CD4-positive, alpha-beta T cell (primary cell): ENCODE data around the gene CCDC33. TPM values are rescaled to one million over a fixed set of nuclear protein-coding genes. Genes with fewer than 3 reads are reported as not detected.

Experiments used
- ATAC-seq: fragments of 200-7000 bp; cut with Tn5 transposase; one replicate; pipeline ENCODE4 v1.10.0; 2022; ENCODE audit warnings: mild to moderate bottlenecking; ENCODE audit not compliant: poor library complexity
- CTCF ChIA-PET: fragments of 350-600 bp; sonication (Branson Sonifier 250); formaldehyde crosslinking; loops from one replicate; lab custom pipeline; 2021; ENCODE audit warnings: antibody characterized with exemption, inconsistent platforms; lab: Charles Lee
- POLR2A ChIA-PET: fragments of 350-600 bp; sonication (Branson Sonifier 250); formaldehyde crosslinking; loops from one replicate; lab custom pipeline; 2021; ENCODE audit warnings: antibody characterized with exemption, inconsistent platforms; lab: Charles Lee
- DNase-seq, 14 experiments: peaks; one replicate each; pipeline ENCODE4 v3.0.0-alpha.2; 2013 to 2020; ENCODE audit warnings: mixed read lengths in 2 of 14
- H3K27ac ChIP-seq, 2 donors: one replicate each; pipeline versions ENCODE4 v1.5.1 to v1.7.0; 2013; ENCODE audit warnings: low read length in 2 of 2, low read depth in 1 of 2, mild to moderate bottlenecking in 1 of 2
- H3K27me3 ChIP-seq, 2 experiments: 1 replicate in 1 of 2; 2 replicates in 1 of 2; pipeline versions ENCODE4 v1.6.1 to v1.7.0; 2013; ENCODE audit warnings: low read length in 2 of 2, control low read depth in 1 of 2, mild to moderate bottlenecking in 1 of 2, moderate library complexity in 1 of 2; ENCODE audit not compliant: insufficient read depth in 2 of 2, control insufficient read depth in 1 of 2
- H3K36me3 ChIP-seq: one replicate; pipeline ENCODE4 v1.6.1; 2013; ENCODE audit warnings: low read length, control low read depth; ENCODE audit not compliant: insufficient read depth
- H3K4me1 ChIP-seq: one replicate; pipeline ENCODE4 v1.6.1; 2013; ENCODE audit warnings: low read length, control low read depth; ENCODE audit not compliant: insufficient read depth
- H3K4me3 ChIP-seq: one replicate; pipeline ENCODE4 v1.5.1; 2013; ENCODE audit warnings: mild to moderate bottlenecking, low read length, moderate library complexity
- H3K9me3 ChIP-seq, 2 experiments: 1 replicate in 1 of 2; 2 replicates in 1 of 2; pipeline versions ENCODE4 v1.6.1 to v1.7.0; 2013; ENCODE audit warnings: low read length in 2 of 2, mild to moderate bottlenecking in 2 of 2, control low read depth in 1 of 2, moderate library complexity in 1 of 2; ENCODE audit not compliant: control insufficient read depth in 1 of 2, insufficient read depth in 1 of 2
- H3K27ac Mint-ChIP-seq: one replicate; pipeline ENCODE4 v1.8.0; 2020; ENCODE audit warnings: mixed read lengths
- H3K27me3 Mint-ChIP-seq: one replicate; pipeline ENCODE4 v1.8.0; 2021; ENCODE audit warnings: mixed read lengths
- H3K36me3 Mint-ChIP-seq: one replicate; pipeline ENCODE4 v1.8.0; 2021; ENCODE audit warnings: low read depth, mixed read lengths
- H3K4me1 Mint-ChIP-seq: one replicate; pipeline ENCODE4 v1.8.0; 2021; ENCODE audit warnings: low read depth, mixed read lengths
- H3K4me3 Mint-ChIP-seq: one replicate; pipeline ENCODE4 v1.8.0; 2020; ENCODE audit warnings: mild to moderate bottlenecking, mixed read lengths
- H3K9me3 Mint-ChIP-seq: one replicate; pipeline ENCODE4 v1.8.0; 2020; ENCODE audit warnings: mixed read lengths
- intact Hi-C, 2 experiments: fragments of 100-400 bp; cut with DNase I in 1 of 2; cut with micrococcal nuclease in 1 of 2; formaldehyde crosslinking; loops; one replicate each; pipeline versions ENCODE4 v1.15.1 to v1.9.0; 2023 to 2025; cut with DNase I, micrococcal nuclease
- total RNA-seq, 174 experiments: library from RNA in 2 of 174; stranded (reverse) in 2 of 174; gene quantifications; one replicate each; pipeline ENCODE4 v1.2.3 and lab custom pipeline; 2021 to 2026
- TF ChIP-seq, protein P1 (sequence below): fragments of 200-600 bp; IDR thresholded peaks from one replicate; pipeline ENCODE4 v1.8.0; 2022; ENCODE audit warnings: antibody characterized with exemption, mild to moderate bottlenecking

The CCDC33 gene
- total RNA-seq, 2 experiments from 2014 or later: not detected

GRCh38 chr15:74338676-74339075 is 102.5 kb downstream of the CCDC33 start:
- ATAC-seq: no peak
- H3K27me3 Mint-ChIP-seq: no peaks in the 10 kb centered on the region
- ChIA-PET POLR2A (no interaction called here), CTCF (no interaction called here)
- no peaks in the 10 kb centered on the region for H3K9me3 Mint-ChIP-seq
- TF ChIP-seq, protein P1, sequence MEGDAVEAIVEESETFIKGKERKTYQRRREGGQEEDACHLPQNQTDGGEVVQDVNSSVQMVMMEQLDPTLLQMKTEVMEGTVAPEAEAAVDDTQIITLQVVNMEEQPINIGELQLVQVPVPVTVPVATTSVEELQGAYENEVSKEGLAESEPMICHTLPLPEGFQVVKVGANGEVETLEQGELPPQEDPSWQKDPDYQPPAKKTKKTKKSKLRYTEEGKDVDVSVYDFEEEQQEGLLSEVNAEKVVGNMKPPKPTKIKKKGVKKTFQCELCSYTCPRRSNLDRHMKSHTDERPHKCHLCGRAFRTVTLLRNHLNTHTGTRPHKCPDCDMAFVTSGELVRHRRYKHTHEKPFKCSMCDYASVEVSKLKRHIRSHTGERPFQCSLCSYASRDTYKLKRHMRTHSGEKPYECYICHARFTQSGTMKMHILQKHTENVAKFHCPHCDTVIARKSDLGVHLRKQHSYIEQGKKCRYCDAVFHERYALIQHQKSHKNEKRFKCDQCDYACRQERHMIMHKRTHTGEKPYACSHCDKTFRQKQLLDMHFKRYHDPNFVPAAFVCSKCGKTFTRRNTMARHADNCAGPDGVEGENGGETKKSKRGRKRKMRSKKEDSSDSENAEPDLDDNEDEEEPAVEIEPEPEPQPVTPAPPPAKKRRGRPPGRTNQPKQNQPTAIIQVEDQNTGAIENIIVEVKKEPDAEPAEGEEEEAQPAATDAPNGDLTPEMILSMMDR: no peak
- H3K4me1 Mint-ChIP-seq: no peaks in the 10 kb centered on the region
- no peak overlapping the region for H3K4me3 ChIP-seq
- H3K27ac ChIP-seq: no peak overlapping the region
- no peak overlapping the region for H3K27ac Mint-ChIP-seq
- peaks cover 0 to 5% of the 10 kb centered on the region in 2 experiments for H3K9me3 ChIP-seq
- intact Hi-C loops: no loop called here
- peak in 1 of 14 experiments; percentile 11 for DNase-seq
- H3K36me3 Mint-ChIP-seq: no peaks in the 10 kb centered on the region
- no peak overlapping the region for H3K4me3 Mint-ChIP-seq
- H3K4me1 ChIP-seq: no peaks in the 10 kb centered on the region
- no peaks in the 10 kb centered on the region for H3K36me3 ChIP-seq
- H3K27me3 ChIP-seq: no peaks in the 10 kb centered on the region

- Mint-ChIP-seq H3K27me3 (no peaks in the 10 kb centered on the region), H3K4me3 (no peak overlapping the region), H3K27ac (no peak overlapping the region), H3K9me3 (no peaks in the 10 kb centered on the region), H3K4me1 (no peaks in the 10 kb centered on the region), H3K36me3 (no peaks in the 10 kb centered on the region)
- no peaks in the 10 kb centered on the region for H3K36me3 ChIP-seq
- no peak overlapping the region for H3K27ac ChIP-seq
- no peak for ATAC-seq
- H3K4me1 ChIP-seq: no peaks in the 10 kb centered on the region
- POLR2A ChIA-PET: no interaction called here
- CTCF ChIA-PET: no interaction called here
- TF ChIP-seq, protein P1: no peak
- peaks cover 0 to 5% of the 10 kb centered on the region in 2 experiments for H3K9me3 ChIP-seq
- intact Hi-C loops: no loop called here
- peak in 1 of 14 experiments; percentile 28 for DNase-seq
- H3K4me3 ChIP-seq: no peak overlapping the region
- no peaks in the 10 kb centered on the region for H3K27me3 ChIP-seq
These were observed 103.2 kb downstream of the CCDC33 start for GRCh38 chr15:74339371-74339770.

DNA sequence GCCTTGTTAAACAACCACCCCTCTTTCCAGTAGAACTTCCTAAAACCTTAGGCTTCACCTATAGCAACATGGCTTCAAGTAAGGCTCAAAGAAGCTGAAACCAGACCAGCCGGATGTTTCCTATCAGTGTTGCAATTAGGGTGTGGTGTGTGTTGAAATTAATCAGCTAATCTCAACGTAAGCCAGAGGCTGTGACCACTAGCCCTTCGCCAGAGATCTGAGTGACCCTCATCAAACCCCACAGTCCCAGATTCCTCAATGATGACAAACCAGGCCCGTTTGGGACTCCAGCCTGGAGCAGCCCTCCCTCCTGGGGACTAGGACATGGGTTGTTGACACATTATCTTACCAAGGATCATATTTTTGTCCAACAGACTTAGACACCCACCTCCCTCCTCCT is 104.0 kb downstream of the CCDC33 start:
- intact Hi-C loops: no loop called here
- Mint-ChIP-seq H3K4me1 (no peaks in the 10 kb centered on the region), H3K4me3 (no peak overlapping the region), H3K9me3 (no peaks in the 10 kb centered on the region), H3K36me3 (no peaks in the 10 kb centered on the region), H3K27me3 (no peaks in the 10 kb centered on the region), H3K27ac (no peak overlapping the region)
- Histone ChIP-seq H3K9me3 (no peaks in the 10 kb centered on the region), H3K36me3 (no peaks in the 10 kb centered on the region), H3K27ac (no peak overlapping the region), H3K27me3 (no peaks in the 10 kb centered on the region), H3K4me1 (no peaks in the 10 kb centered on the region), H3K4me3 (no peak overlapping the region)
- ATAC-seq: no peak
- DNase-seq: no peak
- TF ChIP-seq, protein P1: no peak
- ChIA-PET POLR2A (no interaction called here), CTCF (no interaction called here)
